Duodenal mucosa (tissue), 2 donors: ENCODE data around the gene TMEM244.

ENCODE experiments used
- H3K27ac ChIP-seq: one replicate; pipeline ENCODE4 v1.7.0; 2013; ENCODE audit warnings: low read depth, low read length
- H3K27me3 ChIP-seq, 2 donors: one replicate each; pipeline ENCODE4 v1.7.0; 2013; ENCODE audit warnings: low read length in 2 of 2, control low read depth in 1 of 2; ENCODE audit not compliant: insufficient read depth in 2 of 2, control insufficient read depth in 1 of 2
- H3K36me3 ChIP-seq, 2 donors: one replicate each; pipeline ENCODE4 v1.7.0; 2013; ENCODE audit warnings: low read length in 2 of 2, control low read depth in 1 of 2; ENCODE audit not compliant: insufficient read depth in 2 of 2, control insufficient read depth in 1 of 2
- H3K4me1 ChIP-seq, 2 donors: one replicate each; pipeline ENCODE4 v1.7.0; 2013; ENCODE audit warnings: low read length in 2 of 2, control low read depth in 1 of 2; ENCODE audit not compliant: insufficient read depth in 2 of 2, control insufficient read depth in 1 of 2
- H3K4me3 ChIP-seq, 2 donors: one replicate each; pipeline ENCODE4 v1.7.0; 2013; ENCODE audit warnings: low read length in 2 of 2, low read depth in 1 of 2
- H3K9ac ChIP-seq, 2 donors: one replicate each; pipeline ENCODE4 v1.7.0; 2013; ENCODE audit warnings: low read length in 2 of 2, low read depth in 1 of 2
- H3K9me3 ChIP-seq, 2 donors: one replicate each; pipeline ENCODE4 v1.7.0; 2013; ENCODE audit warnings: low read length in 2 of 2, control low read depth in 1 of 2; ENCODE audit not compliant: control insufficient read depth in 1 of 2

The TMEM244 gene, protein sequence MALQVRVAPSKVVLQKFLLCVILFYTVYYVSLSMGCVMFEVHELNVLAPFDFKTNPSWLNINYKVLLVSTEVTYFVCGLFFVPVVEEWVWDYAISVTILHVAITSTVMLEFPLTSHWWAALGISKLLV

GRCh38 chr6:129860908-129861665 lies at the start of gene TMEM244:
TMEM244 (minus strand) TSS chr6:129861315; CDS start chr6:129861188, 127 bp downstream.
- Histone ChIP-seq H3K9ac (no peak within 1 kb of the TSS), H3K4me1 (no peaks in the 10 kb centered on the region), H3K27ac (no peak within 1 kb of the TSS), H3K27me3 (no peaks in the 10 kb centered on the region), H3K36me3 (no peaks in the 10 kb centered on the region), H3K9me3 (no peaks in the 10 kb centered on the region), H3K4me3 (peak within 1 kb of the TSS in 1 of 2 donors; percentile 48)

- Histone ChIP-seq H3K27ac (no peak overlapping the region), H3K9ac (no peak overlapping the region)
Observed at GRCh38 chr6:129908858-129909257, 47.7 kb upstream of the TMEM244 start.

GRCh38 chr6:129908356-129908755 lies 47.2 kb upstream of the TMEM244 start:
- H3K27ac ChIP-seq: no peak overlapping the region
- H3K4me1 ChIP-seq: no peaks in the 10 kb centered on the region
- no peaks in the 10 kb centered on the region for H3K27me3 ChIP-seq
- H3K9ac ChIP-seq: no peak overlapping the region
- H3K9me3 ChIP-seq: no peaks in the 10 kb centered on the region
- H3K4me3 ChIP-seq: no peak overlapping the region
- H3K36me3 ChIP-seq: no peaks in the 10 kb centered on the region

More at GRCh38 chr6:129908858-129909257, 47.7 kb upstream of the TMEM244 start:
- Histone ChIP-seq H3K27me3 (no peaks in the 10 kb centered on the region), H3K4me3 (no peak overlapping the region), H3K36me3 (no peaks in the 10 kb centered on the region), H3K9me3 (no peaks in the 10 kb centered on the region), H3K4me1 (no peaks in the 10 kb centered on the region)

- Histone ChIP-seq H3K27me3 (no peaks in the 10 kb centered on the region), H3K36me3 (no peaks in the 10 kb centered on the region), H3K9me3 (no peaks in the 10 kb centered on the region), H3K4me1 (no peaks in the 10 kb centered on the region), H3K27ac (no peak overlapping the region), H3K9ac (no peak overlapping the region), H3K4me3 (no peak overlapping the region)
Observed at GRCh38 chr6:129906515-129907077, 45.5 kb upstream of the TMEM244 start.

DNA sequence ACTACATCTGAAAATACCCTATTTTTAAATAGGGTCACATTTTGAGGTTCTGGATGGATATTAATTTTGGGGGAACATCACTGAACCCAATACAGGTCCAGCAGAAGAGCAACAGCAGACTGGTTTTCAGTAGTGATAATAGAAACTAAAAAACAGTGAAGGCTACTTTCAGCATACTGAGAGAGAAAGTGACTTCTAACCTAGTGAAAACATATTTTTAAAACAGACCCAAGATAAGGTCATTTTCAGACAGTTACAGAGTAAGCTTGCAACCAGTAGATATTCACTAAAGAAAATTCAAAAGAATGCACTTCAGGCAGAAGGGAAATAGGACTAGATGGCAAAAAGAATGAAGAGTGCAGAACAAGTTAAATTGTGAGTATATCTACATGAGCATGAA lies 42.0 kb upstream of the TMEM244 start:
- no peak overlapping the region for H3K27ac ChIP-seq
- H3K4me3 ChIP-seq: no peak overlapping the region
- no peaks in the 10 kb centered on the region for H3K4me1 ChIP-seq
- no peaks in the 10 kb centered on the region for H3K36me3 ChIP-seq
- no peak overlapping the region for H3K9ac ChIP-seq
- H3K27me3 ChIP-seq: no peaks in the 10 kb centered on the region
- no peaks in the 10 kb centered on the region for H3K9me3 ChIP-seq

GRCh38 chr6:129902681-129903080 lies 41.6 kb upstream of the TMEM244 start:
- no peaks in the 10 kb centered on the region for H3K36me3 ChIP-seq
- no peaks in the 10 kb centered on the region for H3K27me3 ChIP-seq
- H3K9me3 ChIP-seq: no peaks in the 10 kb centered on the region
- H3K9ac ChIP-seq: no peak overlapping the region
- H3K27ac ChIP-seq: no peak overlapping the region
- no peaks in the 10 kb centered on the region for H3K4me1 ChIP-seq
- no peak overlapping the region for H3K4me3 ChIP-seq

DNA sequence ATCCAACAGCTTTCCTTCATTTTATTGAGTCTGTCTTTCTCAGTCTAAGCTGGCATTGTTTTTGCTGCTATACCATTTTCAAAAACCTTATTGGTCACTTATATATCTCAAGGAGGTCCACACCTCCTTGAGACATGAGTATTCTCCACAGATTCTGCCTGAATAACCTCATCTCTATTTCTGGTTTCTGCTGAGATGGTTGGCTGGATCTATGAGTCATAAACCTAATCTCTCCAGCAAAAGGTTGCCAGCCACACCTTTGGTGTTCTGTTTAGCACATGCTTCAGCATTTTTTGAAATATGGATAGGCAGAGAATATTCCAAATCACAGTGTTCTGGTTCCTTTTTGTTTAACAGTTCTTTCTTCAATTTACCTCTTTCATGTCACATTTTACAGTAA lies 40.8 kb upstream of the TMEM244 start:
- no peak overlapping the region for H3K27ac ChIP-seq

DNA sequence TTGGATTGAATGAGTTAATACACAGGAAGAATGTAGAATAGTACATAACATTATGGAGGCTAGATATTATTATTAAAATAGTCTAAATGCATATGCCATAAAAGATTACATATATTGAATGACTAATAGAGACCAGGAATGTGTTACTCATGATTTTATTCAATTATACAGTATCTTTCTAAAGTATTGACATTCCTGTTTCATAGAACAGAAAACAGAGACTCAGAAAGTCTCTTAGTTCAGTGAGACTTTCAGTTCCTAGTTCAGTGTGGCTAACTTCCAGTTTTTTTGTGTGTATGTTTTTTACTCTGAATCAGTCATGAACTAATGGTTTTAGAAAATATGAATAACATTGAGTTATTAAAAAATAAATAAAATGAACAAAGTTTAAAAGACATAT lies 34.6 kb upstream of the TMEM244 start:
- no peak overlapping the region for H3K9ac ChIP-seq
- H3K9me3 ChIP-seq: no peaks in the 10 kb centered on the region
- no peaks in the 10 kb centered on the region for H3K27me3 ChIP-seq
- no peak overlapping the region for H3K4me3 ChIP-seq
- no peaks in the 10 kb centered on the region for H3K4me1 ChIP-seq
- H3K36me3 ChIP-seq: no peaks in the 10 kb centered on the region
- H3K27ac ChIP-seq: no peak overlapping the region

More for the DNA sequence above, 40.8 kb upstream of the TMEM244 start:
- no peaks in the 10 kb centered on the region for H3K9me3 ChIP-seq
- no peaks in the 10 kb centered on the region for H3K27me3 ChIP-seq
- no peak overlapping the region for H3K4me3 ChIP-seq
- H3K36me3 ChIP-seq: no peaks in the 10 kb centered on the region
- H3K9ac ChIP-seq: no peak overlapping the region
- no peaks in the 10 kb centered on the region for H3K4me1 ChIP-seq

DNA sequence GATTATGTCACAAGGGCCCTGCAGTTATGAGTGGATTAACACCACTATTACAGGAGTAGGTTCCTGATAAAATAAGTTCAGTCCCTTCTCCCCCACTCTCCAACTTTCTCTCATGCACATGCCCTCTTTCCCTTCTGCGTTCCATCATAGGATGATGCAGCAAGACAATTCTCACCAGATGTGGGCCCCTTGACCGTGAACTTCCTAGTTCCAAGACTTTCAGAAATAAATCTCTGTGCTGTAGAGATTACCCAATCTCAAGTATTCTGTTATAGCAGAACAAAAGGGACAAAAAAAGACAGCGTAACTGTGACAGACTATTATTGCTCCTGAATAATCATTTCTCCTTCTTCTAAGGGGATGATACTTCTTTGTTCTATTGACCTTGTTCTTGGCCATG lies 33.8 kb upstream of the TMEM244 start:
- Histone ChIP-seq H3K27me3 (no peaks in the 10 kb centered on the region), H3K4me1 (no peaks in the 10 kb centered on the region), H3K27ac (no peak overlapping the region), H3K36me3 (no peaks in the 10 kb centered on the region), H3K9me3 (no peaks in the 10 kb centered on the region), H3K4me3 (no peak overlapping the region), H3K9ac (no peak overlapping the region)

GRCh38 chr6:129893640-129894039 lies 32.5 kb upstream of the TMEM244 start:
- Histone ChIP-seq H3K36me3 (no peaks in the 10 kb centered on the region), H3K9me3 (no peaks in the 10 kb centered on the region), H3K27me3 (no peaks in the 10 kb centered on the region), H3K4me1 (no peaks in the 10 kb centered on the region), H3K27ac (no peak overlapping the region), H3K9ac (no peak overlapping the region), H3K4me3 (no peak overlapping the region)
